SK-N-SH treated with all-trans-retinoic acid at 6 μM for 48 hours (cell line): Measurements from ENCODE around the gene SLC35F3.
"Not testable (repeated sequence)": the region's sequence is repeated elsewhere in the genome, so short reads cannot be mapped to it uniquely, and the experiment has no call there.

ENCODE experiments used
- ATAC-seq: fragments of 200-7000 bp; cut with Tn5 transposase; 3 replicates; pipeline ENCODE4 v1.9.1; 2020; ENCODE audit warnings: mild to moderate bottlenecking, moderate library complexity
- ARNTL ChIP-seq: fragments of 450-650 bp; formaldehyde crosslinking; IDR thresholded peaks from 2 replicates; pipeline ENCODE4 v1.5.0; 2020; ENCODE audit warnings: low read depth, mild to moderate bottlenecking, moderate library complexity, borderline replicate concordance
- BACH2 ChIP-seq: fragments of 250-450 bp; sonication (Bioruptor Pico); IDR thresholded peaks from 2 replicates; pipeline ENCODE4 v1.9.0; 2021; ENCODE audit warnings: mild to moderate bottlenecking, borderline replicate concordance
- CREB5 ChIP-seq: fragments of 250-450 bp; sonication (Bioruptor Pico); IDR thresholded peaks from 2 replicates; pipeline ENCODE4 v1.5.1; 2020; ENCODE audit warnings: low read depth, mild to moderate bottlenecking, moderate library complexity
- CSDC2 ChIP-seq: fragments of 250-450 bp; sonication (Bioruptor Pico); IDR thresholded peaks from 2 replicates; pipeline ENCODE4 v1.5.0; 2020; ENCODE audit warnings: mild to moderate bottlenecking, moderate library complexity
- CSRNP3 ChIP-seq: fragments of 250-450 bp; sonication (Bioruptor Pico); IDR thresholded peaks from 2 replicates; pipeline ENCODE4 v1.5.1; 2021; ENCODE audit warnings: mild to moderate bottlenecking, moderate library complexity
- ESRRG ChIP-seq: fragments of 250-450 bp; sonication (Bioruptor Pico); IDR thresholded peaks from 2 replicates; pipeline ENCODE4 v1.6.1; 2021; ENCODE audit warnings: mild to moderate bottlenecking
- GLIS3 ChIP-seq: fragments of 250-450 bp; sonication (Bioruptor Pico); IDR thresholded peaks from 2 replicates; pipeline ENCODE4 v1.5.0; 2020; ENCODE audit warnings: mild to moderate bottlenecking, moderate library complexity
- ISL1 ChIP-seq: fragments of 250-450 bp; sonication (Bioruptor Pico); IDR thresholded peaks from 2 replicates; pipeline ENCODE4 v2.1.2; 2022; ENCODE audit warnings: mild to moderate bottlenecking, moderate library complexity
- OSR1 ChIP-seq: fragments of 250-450 bp; sonication (Bioruptor Pico); IDR thresholded peaks from 2 replicates; pipeline ENCODE4 v1.8.0; 2022; ENCODE audit warnings: moderate library complexity, mild to moderate bottlenecking, inconsistent platforms
- PPARA ChIP-seq: fragments of 250-450 bp; sonication (Bioruptor Pico); IDR thresholded peaks from 2 replicates; pipeline ENCODE4 v1.5.0; 2020; ENCODE audit warnings: mild to moderate bottlenecking, borderline replicate concordance
- RARB ChIP-seq: fragments of 250-450 bp; sonication (Bioruptor Pico); IDR thresholded peaks from 2 replicates; pipeline ENCODE4 v1.8.0; 2021; ENCODE audit warnings: mild to moderate bottlenecking, moderate library complexity
- SNAI2 ChIP-seq: fragments of 250-450 bp; sonication (Bioruptor Pico); IDR thresholded peaks from 2 replicates; pipeline ENCODE4 v1.5.0; 2020; ENCODE audit warnings: mild to moderate bottlenecking, moderate library complexity
- TCF4 ChIP-seq: fragments of 250-450 bp; sonication (Bioruptor Pico); IDR thresholded peaks from 2 replicates; pipeline ENCODE4 v1.8.0; 2021; ENCODE audit warnings: mild to moderate bottlenecking, moderate library complexity, borderline replicate concordance
- TOX ChIP-seq: fragments of 250-450 bp; sonication (Bioruptor Pico); IDR thresholded peaks from 2 replicates; pipeline ENCODE4 v1.8.0; 2021; ENCODE audit warnings: mild to moderate bottlenecking, moderate library complexity, borderline replicate concordance
- ZC3H10 ChIP-seq: fragments of 250-450 bp; sonication (Bioruptor Pico); IDR thresholded peaks from 2 replicates; pipeline ENCODE4 v1.5.1; 2021; ENCODE audit warnings: mild to moderate bottlenecking, moderate library complexity
- ZFP3 ChIP-seq: fragments of 250-450 bp; sonication (Bioruptor Pico); IDR thresholded peaks from 2 replicates; pipeline ENCODE4 v1.5.0; 2020; ENCODE audit warnings: mild to moderate bottlenecking, moderate library complexity
- ZFP30 ChIP-seq: fragments of 450-650 bp; formaldehyde crosslinking; IDR thresholded peaks from 2 replicates; pipeline ENCODE4 v1.5.0; 2022; ENCODE audit warnings: mild to moderate bottlenecking, moderate library complexity
- ZNF565 ChIP-seq: fragments of 450-650 bp; formaldehyde crosslinking; conservative IDR thresholded peaks from 2 replicates; pipeline ENCODE4 v1.5.0; 2020; ENCODE audit warnings: low read depth, mild to moderate bottlenecking, moderate library complexity
- ZNF8 ChIP-seq: fragments of 450-650 bp; formaldehyde crosslinking; IDR thresholded peaks from 2 replicates; pipeline ENCODE4 v1.5.0; 2020; ENCODE audit warnings: mild to moderate bottlenecking, moderate library complexity
- TF ChIP-seq, protein P1 (sequence below): fragments of 250-450 bp; sonication (Bioruptor Pico); IDR thresholded peaks from 2 replicates; pipeline ENCODE4 v1.8.0; 2021; ENCODE audit warnings: low read depth, mild to moderate bottlenecking, moderate library complexity, borderline replicate concordance
- TF ChIP-seq, protein P2 (sequence below): fragments of 250-450 bp; sonication (Bioruptor Pico); IDR thresholded peaks from 2 replicates; pipeline ENCODE4 v1.8.0; 2020; ENCODE audit warnings: mild to moderate bottlenecking, moderate library complexity, borderline replicate concordance
- TF ChIP-seq, protein P3 (sequence below): fragments of 250-450 bp; sonication (Bioruptor Pico); IDR thresholded peaks from 2 replicates; pipeline ENCODE4 v1.5.0; 2020; ENCODE audit warnings: mild to moderate bottlenecking, moderate library complexity

SLC35F3 gene

DNA sequence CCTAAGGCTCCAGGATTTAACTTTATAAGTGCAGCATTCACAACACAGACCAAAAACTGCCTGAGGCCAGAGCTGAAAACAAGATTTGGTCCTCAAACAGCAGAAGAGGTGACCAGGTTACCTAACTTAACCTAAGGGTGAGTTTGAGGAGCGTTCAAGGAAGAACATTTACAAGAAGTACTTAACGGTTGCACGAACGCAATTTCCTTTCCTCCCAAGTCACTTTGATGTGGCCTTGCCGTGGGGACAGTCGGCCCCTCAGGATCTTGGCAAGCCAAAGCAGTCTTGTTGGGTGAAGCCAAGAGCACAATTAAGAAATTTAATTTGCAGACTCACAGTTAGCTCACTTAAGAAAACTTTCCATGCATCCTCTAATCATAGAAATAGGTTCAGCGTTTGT lies 266.1 kb downstream of the SLC35F3 start (continued):
- TF ChIP-seq RARB (CRISPR knock-in tag) (no peak), TOX (CRISPR knock-in tag) (no peak), OSR1 (CRISPR knock-in tag) (no peak)

DNA sequence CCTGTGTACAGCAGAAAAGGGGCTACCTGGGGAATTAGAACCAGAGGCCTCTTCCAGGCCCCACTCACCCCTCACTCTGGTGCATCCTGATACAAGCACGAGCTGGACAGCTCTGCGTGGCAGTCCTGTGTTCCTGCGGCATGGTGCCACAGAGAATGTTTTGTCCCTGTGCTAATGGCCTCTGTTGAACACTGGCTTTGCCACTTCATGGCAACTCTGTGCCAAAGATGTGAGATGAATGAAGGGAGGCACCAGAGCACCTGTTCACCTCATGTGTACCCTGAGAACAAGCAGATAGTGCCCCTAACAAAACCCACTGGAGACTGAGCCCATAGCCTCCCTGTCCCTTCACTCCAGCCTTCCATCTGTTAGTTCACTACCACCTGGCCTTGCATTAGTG lies 269.5 kb downstream of the SLC35F3 start:
- no peak for TF ChIP-seq ARNTL
- ATAC-seq: no peak

DNA sequence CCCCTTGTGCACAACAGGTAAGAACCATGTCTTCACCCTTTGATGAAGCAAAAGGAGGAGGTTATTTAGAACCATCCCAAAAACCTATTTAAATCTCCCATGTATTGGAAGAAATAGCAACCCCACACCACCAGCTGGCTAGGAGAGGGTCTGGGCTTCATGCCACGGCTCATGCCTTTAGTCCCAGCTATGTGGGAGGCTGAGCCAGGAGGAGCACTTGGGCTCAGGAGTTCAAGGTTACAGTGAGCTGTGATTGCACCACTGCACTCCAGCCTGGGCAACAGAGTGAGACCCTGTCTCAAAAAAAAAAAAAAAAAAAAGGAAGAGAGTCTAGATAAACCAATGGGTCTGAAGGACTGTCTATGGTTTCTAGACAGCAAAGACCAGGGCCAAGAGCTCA lies 270.9 kb downstream of the SLC35F3 start:
- no peak for ATAC-seq
- TF ChIP-seq, protein P1, sequence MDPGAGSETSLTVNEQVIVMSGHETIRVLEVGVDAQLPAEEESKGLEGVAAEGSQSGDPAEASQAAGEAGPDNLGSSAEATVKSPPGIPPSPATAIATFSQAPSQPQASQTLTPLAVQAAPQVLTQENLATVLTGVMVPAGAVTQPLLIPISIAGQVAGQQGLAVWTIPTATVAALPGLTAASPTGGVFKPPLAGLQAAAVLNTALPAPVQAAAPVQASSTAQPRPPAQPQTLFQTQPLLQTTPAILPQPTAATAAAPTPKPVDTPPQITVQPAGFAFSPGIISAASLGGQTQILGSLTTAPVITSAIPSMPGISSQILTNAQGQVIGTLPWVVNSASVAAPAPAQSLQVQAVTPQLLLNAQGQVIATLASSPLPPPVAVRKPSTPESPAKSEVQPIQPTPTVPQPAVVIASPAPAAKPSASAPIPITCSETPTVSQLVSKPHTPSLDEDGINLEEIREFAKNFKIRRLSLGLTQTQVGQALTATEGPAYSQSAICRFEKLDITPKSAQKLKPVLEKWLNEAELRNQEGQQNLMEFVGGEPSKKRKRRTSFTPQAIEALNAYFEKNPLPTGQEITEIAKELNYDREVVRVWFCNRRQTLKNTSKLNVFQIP (CRISPR knock-in tag): no peak
- TF ChIP-seq ZC3H10 (CRISPR knock-in tag) (no peak), PPARA (CRISPR knock-in tag) (no peak), ARNTL (no peak), ZFP3 (CRISPR knock-in tag) (no peak), ZNF8 (no peak), RARB (CRISPR knock-in tag) (no peak), TCF4 (no peak), BACH2 (no peak), ZFP30 (CRISPR knock-in tag) (no peak), ISL1 (no peak)
- TF ChIP-seq, protein P2, sequence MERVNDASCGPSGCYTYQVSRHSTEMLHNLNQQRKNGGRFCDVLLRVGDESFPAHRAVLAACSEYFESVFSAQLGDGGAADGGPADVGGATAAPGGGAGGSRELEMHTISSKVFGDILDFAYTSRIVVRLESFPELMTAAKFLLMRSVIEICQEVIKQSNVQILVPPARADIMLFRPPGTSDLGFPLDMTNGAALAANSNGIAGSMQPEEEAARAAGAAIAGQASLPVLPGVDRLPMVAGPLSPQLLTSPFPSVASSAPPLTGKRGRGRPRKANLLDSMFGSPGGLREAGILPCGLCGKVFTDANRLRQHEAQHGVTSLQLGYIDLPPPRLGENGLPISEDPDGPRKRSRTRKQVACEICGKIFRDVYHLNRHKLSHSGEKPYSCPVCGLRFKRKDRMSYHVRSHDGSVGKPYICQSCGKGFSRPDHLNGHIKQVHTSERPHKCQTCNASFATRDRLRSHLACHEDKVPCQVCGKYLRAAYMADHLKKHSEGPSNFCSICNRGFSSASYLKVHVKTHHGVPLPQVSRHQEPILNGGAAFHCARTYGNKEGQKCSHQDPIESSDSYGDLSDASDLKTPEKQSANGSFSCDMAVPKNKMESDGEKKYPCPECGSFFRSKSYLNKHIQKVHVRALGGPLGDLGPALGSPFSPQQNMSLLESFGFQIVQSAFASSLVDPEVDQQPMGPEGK: no peak

DNA sequence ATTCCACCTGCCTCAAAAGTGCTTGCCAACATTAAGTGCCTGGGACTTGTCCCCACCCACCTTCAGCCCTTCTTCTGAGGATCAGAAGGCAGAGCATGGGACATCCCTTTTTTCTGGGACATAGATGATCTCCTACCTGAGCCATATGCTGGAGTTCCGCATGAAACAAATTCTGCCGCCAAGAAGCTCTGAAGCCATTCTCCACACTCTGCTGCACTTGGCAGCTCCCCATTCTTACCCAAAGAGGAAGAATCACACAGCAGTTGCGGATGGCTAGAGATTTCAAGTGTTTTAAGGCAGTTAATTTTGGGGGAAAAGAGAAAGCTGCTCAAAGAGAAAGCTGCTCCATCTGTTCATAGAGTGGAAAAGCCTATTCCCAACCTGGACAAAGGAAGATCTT lies 271.5 kb downstream of the SLC35F3 start:
- no peak for TF ChIP-seq ZC3H10 (CRISPR knock-in tag)
- TF ChIP-seq ZNF565 (CRISPR knock-in tag): no peak
- TF ChIP-seq CREB5 (CRISPR knock-in tag): no peak
- no peak for TF ChIP-seq CSDC2
- no peak for TF ChIP-seq ZFP30 (CRISPR knock-in tag)
- no peak for TF ChIP-seq RARB (CRISPR knock-in tag)
- TF ChIP-seq, protein P1 (CRISPR knock-in tag): no peak
- TF ChIP-seq, protein P3, sequence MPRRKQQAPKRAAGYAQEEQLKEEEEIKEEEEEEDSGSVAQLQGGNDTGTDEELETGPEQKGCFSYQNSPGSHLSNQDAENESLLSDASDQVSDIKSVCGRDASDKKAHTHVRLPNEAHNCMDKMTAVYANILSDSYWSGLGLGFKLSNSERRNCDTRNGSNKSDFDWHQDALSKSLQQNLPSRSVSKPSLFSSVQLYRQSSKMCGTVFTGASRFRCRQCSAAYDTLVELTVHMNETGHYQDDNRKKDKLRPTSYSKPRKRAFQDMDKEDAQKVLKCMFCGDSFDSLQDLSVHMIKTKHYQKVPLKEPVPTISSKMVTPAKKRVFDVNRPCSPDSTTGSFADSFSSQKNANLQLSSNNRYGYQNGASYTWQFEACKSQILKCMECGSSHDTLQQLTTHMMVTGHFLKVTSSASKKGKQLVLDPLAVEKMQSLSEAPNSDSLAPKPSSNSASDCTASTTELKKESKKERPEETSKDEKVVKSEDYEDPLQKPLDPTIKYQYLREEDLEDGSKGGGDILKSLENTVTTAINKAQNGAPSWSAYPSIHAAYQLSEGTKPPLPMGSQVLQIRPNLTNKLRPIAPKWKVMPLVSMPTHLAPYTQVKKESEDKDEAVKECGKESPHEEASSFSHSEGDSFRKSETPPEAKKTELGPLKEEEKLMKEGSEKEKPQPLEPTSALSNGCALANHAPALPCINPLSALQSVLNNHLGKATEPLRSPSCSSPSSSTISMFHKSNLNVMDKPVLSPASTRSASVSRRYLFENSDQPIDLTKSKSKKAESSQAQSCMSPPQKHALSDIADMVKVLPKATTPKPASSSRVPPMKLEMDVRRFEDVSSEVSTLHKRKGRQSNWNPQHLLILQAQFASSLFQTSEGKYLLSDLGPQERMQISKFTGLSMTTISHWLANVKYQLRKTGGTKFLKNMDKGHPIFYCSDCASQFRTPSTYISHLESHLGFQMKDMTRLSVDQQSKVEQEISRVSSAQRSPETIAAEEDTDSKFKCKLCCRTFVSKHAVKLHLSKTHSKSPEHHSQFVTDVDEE (CRISPR knock-in tag): no peak
- no peak for TF ChIP-seq SNAI2 (CRISPR knock-in tag)
- no peak for TF ChIP-seq OSR1 (CRISPR knock-in tag)
- TF ChIP-seq GLIS3 (CRISPR knock-in tag): no peak
- TF ChIP-seq CSRNP3 (CRISPR knock-in tag): no peak
- TF ChIP-seq TOX (CRISPR knock-in tag): no peak
- no peak for TF ChIP-seq ISL1
- no peak for TF ChIP-seq ESRRG (CRISPR knock-in tag)
- TF ChIP-seq, protein P2: no peak
- ATAC-seq: no peak

DNA sequence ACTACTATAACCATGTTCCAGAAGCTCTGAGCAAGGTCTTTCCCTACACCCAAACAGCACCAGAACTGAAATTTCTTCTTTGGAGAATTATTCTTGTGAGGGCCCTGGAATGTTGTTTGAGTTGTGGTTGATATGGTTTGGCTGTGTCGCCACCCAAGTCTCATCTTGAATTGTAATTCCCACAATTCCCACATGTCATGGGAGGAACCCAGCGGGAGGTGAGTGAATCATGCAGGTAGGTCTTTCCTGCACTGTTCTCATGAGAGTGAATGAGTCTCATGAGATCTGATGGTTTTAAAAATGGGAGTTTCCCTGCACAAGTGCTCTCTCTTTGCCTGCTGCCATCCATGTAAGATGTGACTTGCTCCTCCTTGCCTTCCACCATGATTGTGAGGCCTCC lies 272.4 kb downstream of the SLC35F3 start:
- not testable (repeated sequence) for ATAC-seq
